HG02798 (cell line): Measurements from ENCODE around the gene ATF2.
"Not testable (repeated sequence)": the region's sequence is repeated elsewhere in the genome, so short reads cannot be mapped to it uniquely, and the experiment has no call there.

Experiments used
- ATAC-seq: cut with Tn5 transposase; IDR thresholded peaks from one replicate; pipeline ENCODE4 v1.9.1; 2021; ENCODE audit warnings: mild to moderate bottlenecking; ENCODE audit not compliant: unreplicated experiment, poor library complexity

The ATF2 gene

DNA sequence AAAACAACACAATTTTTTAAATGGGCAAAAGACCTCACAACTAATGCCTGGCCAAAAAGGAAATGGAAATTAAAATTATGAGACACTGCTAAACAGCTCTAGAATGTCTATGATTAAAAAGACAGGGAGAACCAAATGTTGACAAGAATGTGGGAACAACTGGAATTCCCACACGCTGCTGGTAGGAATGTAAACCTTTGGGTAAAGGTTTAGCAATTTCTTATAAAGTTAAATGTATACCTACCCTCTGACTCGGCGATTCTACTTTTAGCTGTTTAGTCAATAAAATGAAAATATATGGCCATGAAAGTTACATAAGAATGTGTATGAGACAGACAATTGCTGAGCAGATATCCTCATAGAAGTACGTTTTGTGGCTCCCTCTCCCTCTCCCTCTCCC is 60.9 kb downstream of the ATF2 start:
- no peak for ATAC-seq

DNA sequence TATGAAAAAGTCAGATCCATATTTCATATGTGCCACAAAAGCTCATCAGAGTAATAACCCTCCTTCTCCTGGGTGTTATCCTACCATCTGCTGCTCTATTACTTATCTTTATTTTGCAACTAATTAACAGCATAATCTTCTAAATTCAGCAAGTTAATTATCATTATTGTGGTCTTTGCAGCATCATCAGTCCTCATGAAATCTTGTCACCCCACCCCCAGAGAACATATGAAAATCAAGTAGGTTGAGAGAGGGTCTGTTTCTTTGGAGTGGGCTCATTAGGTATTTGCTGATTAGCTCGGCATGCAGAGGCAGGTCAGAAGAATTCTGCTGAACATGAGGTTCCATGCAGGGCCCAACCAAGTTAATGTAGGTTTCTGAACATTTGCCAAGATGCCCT is 64.8 kb downstream of the ATF2 start:
- no peak for ATAC-seq

DNA sequence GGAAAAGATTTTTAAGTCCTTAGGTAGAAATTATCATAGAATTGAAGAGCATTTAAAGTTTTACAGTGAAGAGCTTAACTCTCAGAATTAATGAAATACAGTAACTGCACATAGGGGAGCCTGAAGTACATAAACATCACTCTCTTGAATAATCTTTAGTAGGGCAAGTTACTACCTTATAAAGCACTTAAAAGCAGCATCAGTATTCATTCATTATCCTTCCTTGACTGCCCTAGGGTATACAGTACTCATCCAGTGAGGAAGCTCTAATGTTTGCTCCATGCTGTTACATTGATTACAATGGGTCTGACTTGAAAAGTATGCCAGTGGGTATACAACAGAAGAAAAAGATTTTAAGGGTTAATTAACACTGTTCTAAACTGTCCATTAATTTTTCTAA is 66.5 kb downstream of the ATF2 start:
- ATAC-seq, result no peak

DNA sequence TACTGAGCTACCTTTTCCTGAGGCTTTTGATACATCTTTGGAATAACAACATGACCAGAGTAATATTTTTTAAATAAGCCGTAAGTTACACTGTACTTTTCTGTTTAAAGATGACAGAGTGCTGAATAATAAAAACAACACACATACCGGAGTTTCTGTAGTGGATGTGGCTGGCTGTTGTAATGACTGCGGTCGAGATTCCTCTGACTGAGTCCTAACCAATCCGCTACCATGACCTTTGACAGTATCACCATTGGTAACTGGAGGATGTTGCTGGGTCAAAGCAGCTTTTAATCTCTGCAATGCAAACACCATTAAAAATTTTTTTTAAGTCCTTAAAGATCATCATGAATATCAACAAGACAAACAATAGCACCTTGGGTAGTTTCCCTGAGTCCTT is 70.7 kb downstream of the ATF2 start:
- ATAC-seq, result no peak

DNA sequence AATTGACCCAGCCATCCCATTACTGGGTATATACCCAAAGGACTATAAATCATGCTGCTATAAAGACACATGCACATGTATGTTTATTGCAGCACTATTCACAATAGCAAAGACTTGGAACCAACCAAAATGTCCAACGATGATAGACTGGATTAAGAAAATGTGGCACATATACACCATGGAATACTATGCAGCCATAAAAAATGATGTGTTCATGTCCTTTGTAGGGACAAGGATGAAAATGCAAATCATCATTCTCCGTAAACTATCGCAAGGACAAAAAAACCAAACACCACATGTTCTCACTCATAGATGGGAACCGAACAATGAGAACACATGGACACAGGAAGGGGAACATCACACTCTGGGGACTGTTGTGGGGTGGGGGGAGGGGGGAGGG is 83.9 kb downstream of the ATF2 start:
- not testable (repeated sequence) for ATAC-seq

DNA sequence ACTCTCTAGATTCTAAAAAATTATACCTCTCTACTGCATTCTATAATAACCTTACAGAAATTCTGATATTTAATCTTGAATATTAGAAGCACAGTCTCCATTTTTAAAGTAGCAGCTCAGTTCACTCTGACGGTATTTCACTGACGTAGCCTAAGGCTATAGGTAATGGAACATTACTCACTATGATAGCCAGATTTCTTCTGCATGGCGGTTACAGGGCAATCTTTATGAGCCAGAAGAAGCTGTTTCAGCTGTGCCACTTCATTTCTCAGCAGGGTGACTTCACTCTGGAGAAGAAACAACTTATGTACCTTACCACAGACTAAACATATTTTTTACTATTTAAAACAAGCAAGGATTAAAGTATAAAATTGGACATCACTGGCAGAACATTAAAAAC is 87.5 kb downstream of the ATF2 start:
- no peak for ATAC-seq

DNA sequence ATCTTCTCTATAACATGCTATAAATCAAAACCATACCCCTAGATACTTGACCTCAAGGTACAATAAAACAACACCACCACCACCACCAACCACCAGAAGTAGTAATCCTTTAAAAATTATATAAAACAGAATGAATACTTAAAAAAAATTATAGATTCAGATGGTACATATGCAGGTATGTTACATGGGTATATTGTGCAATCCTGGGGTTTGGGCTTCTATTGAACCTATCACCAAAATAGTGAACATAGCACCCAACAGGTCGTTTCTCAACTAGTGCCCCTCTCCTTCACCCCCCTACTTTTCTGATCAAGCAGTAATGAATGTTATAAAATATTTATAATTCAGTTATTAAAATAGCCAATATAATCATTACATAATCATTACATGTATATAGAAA is 91.7 kb downstream of the ATF2 start:
- ATAC-seq, result no peak

DNA sequence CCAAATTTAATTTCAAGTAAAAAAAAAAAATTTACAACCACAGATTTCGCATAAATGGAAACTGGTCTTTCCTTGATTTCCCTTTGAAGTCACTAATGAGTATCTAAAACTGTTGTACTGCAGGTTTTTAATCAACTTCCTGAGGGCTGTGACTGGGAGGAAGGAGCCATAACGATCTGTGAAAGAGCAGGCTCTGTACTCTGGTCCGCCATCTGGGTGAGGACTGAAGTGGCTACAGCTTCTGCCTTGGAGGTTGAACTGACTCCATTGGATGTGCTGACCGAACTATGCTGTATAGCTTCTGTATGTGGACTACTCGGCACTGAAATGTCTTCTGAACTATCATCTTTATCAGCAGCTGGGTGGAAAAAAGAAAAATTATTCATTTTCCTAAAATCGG is 93.5 kb downstream of the ATF2 start:
- no peak for ATAC-seq

DNA sequence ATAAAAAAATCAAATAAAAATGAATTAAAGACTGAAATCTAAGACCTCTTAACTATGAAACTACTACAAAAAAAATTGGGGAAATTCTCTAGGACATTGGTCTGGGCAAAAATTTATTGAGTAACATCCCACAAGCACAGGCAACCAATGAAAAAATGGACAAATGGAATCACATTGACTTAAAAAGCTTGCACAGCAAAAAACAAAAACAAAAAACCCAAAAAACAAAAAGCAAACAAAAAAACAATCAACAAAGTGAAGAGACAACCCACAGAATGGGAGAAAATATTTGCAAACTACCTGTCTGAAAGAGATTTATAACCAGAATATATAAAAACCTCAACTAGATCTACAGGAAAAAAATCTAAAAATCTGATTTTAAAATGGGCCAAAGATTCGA is 99.5 kb downstream of the ATF2 start:
- ATAC-seq, result no peak

DNA sequence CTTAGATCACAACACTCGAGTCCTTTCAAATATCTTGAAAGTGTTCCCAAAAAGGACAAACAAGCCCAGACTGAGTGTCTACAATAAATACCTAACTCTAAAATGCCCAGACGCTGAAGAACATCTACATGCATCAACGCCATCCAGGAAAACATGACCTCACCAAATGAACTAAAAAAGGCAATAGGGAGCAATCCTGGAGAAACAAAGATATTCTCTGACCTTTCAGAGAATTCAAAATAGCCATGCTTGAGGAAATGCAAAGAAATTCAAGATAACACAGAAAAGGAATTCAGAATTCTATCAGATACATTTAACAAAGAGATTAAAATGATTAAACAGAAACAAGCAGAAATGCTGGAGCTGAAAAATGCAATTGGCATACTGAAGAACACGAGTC is 101.6 kb downstream of the ATF2 start:
- no peak for ATAC-seq

DNA sequence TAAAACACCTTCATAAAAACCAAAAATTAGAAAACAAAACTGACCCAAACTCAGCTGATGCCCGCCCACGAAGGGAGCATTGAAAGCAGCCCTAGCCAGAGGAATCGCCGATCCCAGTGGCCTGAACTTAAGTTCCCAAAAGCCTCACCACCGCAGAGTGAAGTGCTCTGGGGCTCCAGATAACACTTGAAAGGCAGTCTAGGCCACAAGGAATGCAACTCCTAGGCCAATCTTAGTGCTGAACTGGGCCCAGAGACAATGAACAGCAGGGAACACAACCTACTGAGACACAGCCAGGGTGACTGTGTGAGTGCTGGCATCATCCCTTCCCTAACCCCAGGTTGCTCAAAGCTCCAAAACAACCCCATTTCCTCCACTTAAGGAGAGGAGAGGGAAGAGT is 103.2 kb downstream of the ATF2 start:
- ATAC-seq, result no peak

DNA sequence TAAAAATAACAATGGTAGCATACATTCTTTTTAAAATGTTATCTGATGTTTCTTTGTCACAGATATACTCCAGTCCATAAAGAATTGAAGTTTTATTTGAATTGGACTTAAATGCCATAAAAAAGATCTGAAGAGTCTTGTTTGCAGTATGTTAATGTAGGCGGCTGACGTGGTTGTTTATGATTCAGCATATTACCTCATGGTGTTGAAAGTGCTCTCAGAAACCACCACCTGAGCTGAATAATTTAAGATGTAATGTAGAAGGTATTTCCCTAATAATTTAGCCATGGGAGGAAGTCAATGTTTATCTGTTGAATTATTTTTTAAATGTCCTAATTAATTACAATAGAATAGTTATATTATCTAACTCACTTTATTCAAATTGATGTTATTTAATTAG is 104.3 kb downstream of the ATF2 start:
- ATAC-seq, result no peak

DNA sequence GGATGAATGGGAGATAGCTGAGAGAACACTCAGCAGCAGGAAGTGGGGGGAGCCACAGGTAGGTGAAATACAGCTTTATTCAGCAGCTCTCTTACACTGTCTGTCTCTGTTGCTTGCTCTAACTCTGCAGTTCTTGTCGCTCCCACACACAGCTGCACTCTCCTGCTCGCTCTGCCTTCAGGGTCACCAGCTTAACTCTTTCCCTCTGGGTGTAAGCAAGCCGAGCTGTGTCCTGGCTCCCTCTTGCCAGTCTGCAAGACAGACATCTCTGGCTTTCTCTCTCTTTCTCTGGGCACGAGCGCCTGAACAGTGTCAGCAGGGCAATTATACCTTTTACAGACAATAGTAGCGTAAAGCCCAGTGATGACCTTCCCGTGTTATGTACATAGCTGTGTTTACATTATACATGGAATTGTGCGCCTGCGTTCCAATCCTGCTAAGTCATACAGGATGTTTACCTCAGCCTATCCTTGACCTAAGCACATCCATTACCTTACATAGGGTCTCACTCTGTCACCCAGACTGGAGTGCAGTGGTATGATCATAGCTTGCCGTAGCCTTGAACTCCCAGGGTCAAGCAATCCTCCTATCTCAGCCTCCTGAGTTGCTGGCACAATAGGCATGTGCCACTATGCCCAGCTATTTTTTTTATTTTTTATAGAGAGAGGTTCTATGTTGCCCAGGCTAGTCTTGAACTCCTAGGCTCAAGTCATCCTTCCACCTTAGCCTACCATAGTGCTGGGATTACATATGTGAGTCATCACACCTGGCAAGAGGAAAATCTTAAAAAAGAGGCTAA is 105.0 kb downstream of the ATF2 start:
- no peak for ATAC-seq

DNA sequence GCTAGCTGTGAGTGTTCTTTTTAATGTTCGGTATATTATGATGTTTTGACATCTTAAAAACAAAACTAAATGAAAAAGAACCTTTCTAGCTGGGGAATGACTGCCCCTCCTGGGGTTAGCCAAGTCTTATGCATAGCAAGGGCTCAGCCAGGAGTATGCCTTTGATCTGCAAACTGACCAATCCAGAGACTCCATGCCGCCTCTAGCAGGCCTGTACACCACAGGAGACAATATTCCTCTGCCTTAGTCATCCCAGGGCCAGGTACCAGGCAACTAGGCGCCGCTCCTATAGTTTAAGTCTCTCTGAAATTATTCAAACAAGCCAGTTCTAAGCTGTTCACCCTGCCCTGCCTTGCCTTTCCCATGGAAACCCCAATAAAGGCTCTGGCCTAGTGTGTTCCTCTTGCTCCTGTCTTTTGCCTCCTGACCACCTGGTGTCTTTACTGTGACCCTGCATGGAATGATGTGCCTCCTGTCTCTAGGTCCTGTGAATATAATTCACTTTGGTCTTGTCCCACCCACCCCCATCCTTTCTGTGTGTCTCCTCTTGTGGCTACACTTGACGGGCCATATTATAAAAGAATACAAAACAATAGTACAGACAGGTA is 110.8 kb downstream of the ATF2 start:
- ATAC-seq, result no peak

DNA sequence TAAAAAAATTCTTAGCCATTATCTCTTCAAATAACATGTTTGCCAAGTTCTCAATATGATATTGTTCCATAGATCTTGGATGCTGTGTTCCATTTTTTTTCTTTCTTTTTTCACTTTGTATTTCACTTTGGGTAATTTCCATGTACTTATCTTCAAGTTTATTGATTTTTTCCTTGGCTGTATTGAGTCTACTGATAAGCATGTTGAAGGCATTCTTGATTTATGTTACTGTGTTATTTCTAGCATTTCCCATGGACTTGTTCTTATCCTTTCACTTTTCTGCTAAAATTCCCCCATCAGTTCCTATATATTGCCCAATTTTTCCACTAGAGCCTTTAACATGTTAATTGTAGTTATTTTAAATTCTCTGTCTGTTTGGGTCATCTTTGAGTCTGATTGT is 112.0 kb downstream of the ATF2 start:
- ATAC-seq, result no peak

DNA sequence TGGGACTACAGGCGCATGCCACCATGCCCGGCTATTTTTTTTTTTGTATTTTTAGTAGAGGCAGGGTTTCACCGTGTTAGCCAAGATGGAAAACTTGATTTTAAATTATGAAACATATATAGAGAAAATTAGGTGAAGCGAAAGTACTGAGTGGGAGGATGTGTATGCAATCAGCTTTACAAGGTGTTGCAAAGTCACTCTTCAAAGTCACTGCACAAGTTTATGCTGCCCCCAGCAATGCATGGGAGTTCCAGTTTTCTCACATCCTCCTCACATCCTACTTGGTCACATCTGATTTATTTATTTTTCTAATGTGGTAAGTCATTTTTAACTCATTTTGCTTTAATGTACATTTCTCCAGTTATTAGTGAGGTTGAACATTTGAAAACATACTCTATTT is 113.7 kb downstream of the ATF2 start:
- ATAC-seq, result no peak

DNA sequence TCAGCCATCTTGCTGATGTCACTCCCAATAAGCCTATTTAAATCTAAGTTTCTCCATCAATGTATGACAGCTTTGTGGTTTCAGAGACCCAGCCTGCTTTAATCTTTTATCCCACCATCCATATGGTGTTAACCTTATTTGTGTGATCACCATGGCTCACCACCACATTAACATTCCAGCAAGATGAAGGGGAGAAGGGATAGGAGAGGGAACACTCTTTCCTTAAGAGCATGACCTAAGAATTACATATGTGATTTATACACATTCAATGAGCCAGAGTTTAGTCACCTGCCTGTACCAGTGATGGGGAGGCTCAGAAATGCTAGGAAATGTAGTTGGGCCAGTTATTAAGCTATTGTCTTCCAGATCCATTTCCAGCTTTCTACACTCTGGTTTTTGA is 118.3 kb downstream of the ATF2 start:
- no peak for ATAC-seq

DNA sequence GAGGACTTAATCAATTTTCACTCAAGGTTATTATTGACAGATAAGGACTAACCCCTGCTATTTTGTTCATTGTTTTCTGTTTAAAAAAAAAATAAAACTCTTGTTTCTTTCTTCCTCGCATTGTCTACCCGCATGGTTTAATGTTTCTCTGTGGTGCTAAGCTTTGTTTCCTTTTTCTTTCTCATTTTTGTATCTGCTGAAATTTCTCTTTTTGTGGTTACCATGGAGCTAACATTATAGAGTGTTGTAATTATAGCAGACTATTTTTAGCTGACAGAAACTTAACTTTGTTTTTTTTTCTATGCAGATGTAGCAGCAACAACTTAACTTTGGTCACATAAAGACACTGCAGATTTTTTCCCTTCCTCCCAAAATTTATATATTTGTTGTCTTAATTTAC is 119.7 kb downstream of the ATF2 start:
- ATAC-seq, result no peak

DNA sequence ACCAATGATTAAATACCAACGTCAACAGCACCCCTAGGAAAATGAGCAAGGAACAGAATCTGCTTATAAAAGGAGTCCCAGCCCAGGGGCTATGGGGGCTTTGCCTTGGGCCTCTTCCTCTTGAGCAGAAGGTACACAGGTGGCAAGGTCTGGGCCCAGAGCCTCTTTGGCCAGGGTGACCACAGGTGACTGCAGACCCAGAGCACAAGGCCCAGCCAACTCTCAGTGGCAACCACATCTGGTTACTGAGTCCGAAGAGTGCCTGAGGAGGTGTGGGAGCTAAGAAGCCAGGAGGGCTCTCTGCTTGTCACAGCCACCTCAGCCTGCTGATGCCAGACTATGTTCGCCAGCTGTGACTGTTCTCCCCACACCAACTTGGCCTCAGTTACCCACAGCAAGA is 128.5 kb downstream of the ATF2 start:
- no peak for ATAC-seq

DNA sequence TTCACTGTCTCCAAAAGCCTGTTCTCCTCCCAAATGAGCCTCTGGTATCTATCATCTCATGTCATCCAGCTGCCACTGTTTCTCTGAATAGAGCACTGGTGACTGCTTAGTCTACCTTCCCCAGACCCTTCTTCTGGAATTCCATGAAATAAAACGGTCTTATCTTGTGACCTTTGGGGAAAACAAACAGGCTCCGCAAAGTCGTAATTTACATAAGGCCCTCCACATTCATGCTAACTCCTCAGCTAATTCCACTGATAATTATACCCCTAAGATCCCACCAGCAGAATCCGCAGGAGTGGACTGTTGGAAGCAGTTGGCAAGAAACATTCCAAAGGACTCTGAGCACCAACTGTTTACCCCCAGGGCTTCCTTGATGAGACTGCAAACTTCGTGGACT is 129.0 kb downstream of the ATF2 start:
- ATAC-seq, result no peak

DNA sequence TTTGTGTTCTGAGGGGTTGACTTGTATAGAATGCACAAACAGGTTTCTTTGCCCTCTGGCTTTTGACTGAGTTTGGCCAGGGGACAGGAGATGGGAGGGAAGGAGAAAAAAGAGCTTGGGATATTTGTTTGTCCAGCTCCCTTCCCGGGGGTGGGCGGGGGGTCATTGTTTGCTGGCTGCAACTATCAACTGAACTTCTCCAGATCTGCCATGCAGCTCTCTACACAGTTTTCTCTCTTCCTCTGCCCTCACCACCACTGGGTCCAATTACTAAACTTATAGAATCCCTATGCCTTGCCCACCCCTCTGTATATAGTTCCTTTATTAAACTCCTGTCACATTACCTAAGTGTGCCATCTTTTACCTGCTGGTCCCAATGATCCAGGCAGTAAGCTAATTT is 130.1 kb downstream of the ATF2 start:
- no peak for ATAC-seq

DNA sequence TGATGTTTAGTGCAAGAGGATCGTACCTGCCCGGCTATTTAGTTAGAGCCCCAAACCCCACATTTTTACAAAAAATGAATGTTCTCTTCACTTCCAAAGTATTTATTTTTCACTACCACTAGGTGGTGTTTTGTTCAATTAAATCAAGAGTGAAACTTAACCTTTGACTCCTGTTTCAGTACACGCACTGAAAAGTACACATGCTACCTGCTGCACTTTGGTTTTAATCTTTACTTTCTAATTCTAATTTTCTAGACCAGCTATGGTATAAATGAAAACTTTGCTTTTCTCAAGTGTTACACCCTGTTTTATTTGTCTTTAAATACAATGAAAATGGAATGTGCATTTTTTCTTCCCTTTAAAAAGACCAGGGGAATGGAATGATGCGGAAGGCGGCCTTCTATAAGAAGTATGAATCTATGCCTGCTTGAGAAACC is 131.4 kb downstream of the ATF2 start:
- peak; percentile 57 for ATAC-seq
